EL (cell line): Measurements from ENCODE around the gene POLD4.
"Not testable (repeated sequence)": the region's sequence is repeated elsewhere in the genome, so short reads cannot be mapped to it uniquely, and the experiment has no call there.

ENCODE experiments used
- DNase-seq: peaks from one replicate; pipeline ENCODE4 v3.0.0-alpha.2; 2016

Gene POLD4

GRCh38 chr11:67351275-67352005 lies 1.9 kb downstream of the POLD4 start:
- peak; percentile 76 for DNase-seq

- DNase-seq, result no peak
These were observed 3.3 kb downstream of the POLD4 start for GRCh38 chr11:67349928-67350465.

- DNase-seq, result no peak
These were observed 3.9 kb downstream of the POLD4 start for GRCh38 chr11:67349457-67349856.

GRCh38 chr11:67349036-67349435 lies 4.3 kb downstream of the POLD4 start:
- DNase-seq, result no peak

- peak; percentile 45 for DNase-seq
These were observed 5.2 kb downstream of the POLD4 start for GRCh38 chr11:67347964-67348749.

- peak; percentile 49 for DNase-seq
These were observed 7.2 kb downstream of the POLD4 start for GRCh38 chr11:67345920-67346819.

GRCh38 chr11:67345247-67345919 lies 8.0 kb downstream of the POLD4 start:
- DNase-seq, result no peak

- DNase-seq, result no peak
These were observed 9.1 kb downstream of the POLD4 start for GRCh38 chr11:67344264-67344663.

- DNase-seq, result no peak
These were observed 16.1 kb downstream of the POLD4 start for GRCh38 chr11:67337257-67337656.

GRCh38 chr11:67332081-67332691 lies 21.2 kb downstream of the POLD4 start:
- no peak for DNase-seq

- no peak for DNase-seq
These were observed 29.8 kb downstream of the POLD4 start for GRCh38 chr11:67323526-67323925.

GRCh38 chr11:67322049-67322448 lies 31.3 kb downstream of the POLD4 start:
- no peak for DNase-seq

- DNase-seq, result no peak
These were observed 32.0 kb downstream of the POLD4 start for GRCh38 chr11:67321313-67321871.

- DNase-seq, result no peak
These were observed 32.7 kb downstream of the POLD4 start for GRCh38 chr11:67320691-67321090.

- no peak for DNase-seq
These were observed 33.3 kb downstream of the POLD4 start for GRCh38 chr11:67320011-67320410.

- not testable (repeated sequence) for DNase-seq
These were observed 34.5 kb downstream of the POLD4 start for GRCh38 chr11:67318876-67319275.

- no peak for DNase-seq
These were observed 35.3 kb downstream of the POLD4 start for GRCh38 chr11:67317888-67318555.

- peak; percentile 95 for DNase-seq
These were observed 36.0 kb downstream of the POLD4 start for GRCh38 chr11:67317205-67317887.

- DNase-seq, result no peak
These were observed 36.5 kb downstream of the POLD4 start for GRCh38 chr11:67316882-67317204.

GRCh38 chr11:67315325-67315909 lies 37.9 kb downstream of the POLD4 start:
- no peak for DNase-seq
